Glutamatergic neuron (in vitro differentiated cells): ENCODE data around the gene CLPX. TPM values are rescaled to one million over a fixed set of nuclear protein-coding genes. Genes with fewer than 3 reads are reported as not detected.

Experiments
- DNase-seq: peaks from one replicate; pipeline ENCODE4 v3.0.0; 2022
- H3K27ac Mint-ChIP-seq: one replicate; pipeline ENCODE4 v1.8.0; 2020; ENCODE audit warnings: mild to moderate bottlenecking, mixed read lengths, inconsistent platforms; ENCODE audit not compliant: unreplicated experiment
- H3K27me3 Mint-ChIP-seq: one replicate; pipeline ENCODE4 v1.8.0; 2020; ENCODE audit warnings: mild to moderate bottlenecking, moderate library complexity, mixed read lengths, inconsistent platforms; ENCODE audit not compliant: unreplicated experiment
- H3K36me3 Mint-ChIP-seq: one replicate; pipeline ENCODE4 v1.8.0; 2020; ENCODE audit warnings: mild to moderate bottlenecking, mixed read lengths, inconsistent platforms; ENCODE audit not compliant: unreplicated experiment
- H3K4me1 Mint-ChIP-seq: one replicate; pipeline ENCODE4 v1.8.0; 2020; ENCODE audit warnings: mild to moderate bottlenecking, low read depth, mixed read lengths, inconsistent platforms; ENCODE audit not compliant: unreplicated experiment
- H3K4me3 Mint-ChIP-seq: one replicate; pipeline ENCODE4 v1.8.0; 2020; ENCODE audit warnings: mild to moderate bottlenecking, mixed read lengths, inconsistent platforms; ENCODE audit not compliant: unreplicated experiment
- H3K9me3 Mint-ChIP-seq: one replicate; pipeline ENCODE4 v1.8.0; 2020; ENCODE audit warnings: mild to moderate bottlenecking, moderate library complexity, mixed read lengths, inconsistent platforms; ENCODE audit not compliant: unreplicated experiment
- total RNA-seq: library from RNA; stranded (reverse); fragmentation: NEBNext Ultra II Directional; extraction: Animal tissue kit (Norgen Biotek cat#: 25700); gene quantifications from one replicate; pipeline ENCODE4 v1.2.1, GENCODE V29; 2021; ENCODE audit not compliant: unreplicated experiment
- TF ChIP-seq, protein P1 (sequence below): fragments of 200-600 bp; sonication (generic); IDR thresholded peaks from one replicate; pipeline ENCODE4 v1.5.0; 2021; ENCODE audit not compliant: partially characterized antibody, unreplicated experiment

Gene CLPX
- total RNA-seq, 1 donor from 2014 or later: 28.6 TPM

DNA sequence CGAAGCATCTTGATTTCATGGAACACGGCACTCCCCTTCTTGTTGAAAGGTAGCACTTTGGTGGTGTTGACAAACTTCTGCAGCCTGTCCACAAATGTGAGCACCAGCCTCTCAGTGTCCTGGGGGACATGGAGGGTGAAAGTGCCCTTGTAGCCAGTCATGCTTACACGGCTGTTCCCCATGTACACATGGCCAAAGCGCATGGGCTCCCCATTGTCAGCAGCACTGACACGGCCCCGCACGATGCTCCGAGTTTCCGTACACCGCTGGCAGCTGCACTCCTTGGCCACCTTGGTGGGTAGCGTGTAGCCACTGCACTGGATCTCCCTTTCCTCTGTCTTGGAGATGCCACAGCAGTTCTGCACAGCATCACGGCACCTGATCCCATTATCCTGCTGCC is 13.4 kb upstream of the CLPX start:
- DNase-seq: no peak
- Mint-ChIP-seq H3K9me3 (no peaks in the 10 kb centered on the region), H3K4me3 (no peak overlapping the region), H3K27me3 (peaks cover 4% of the 10 kb centered on the region), H3K4me1 (peaks cover 6% of the 10 kb centered on the region), H3K36me3 (peaks cover 7% of the 10 kb centered on the region), H3K27ac (no peak overlapping the region)
- TF ChIP-seq, protein P1, sequence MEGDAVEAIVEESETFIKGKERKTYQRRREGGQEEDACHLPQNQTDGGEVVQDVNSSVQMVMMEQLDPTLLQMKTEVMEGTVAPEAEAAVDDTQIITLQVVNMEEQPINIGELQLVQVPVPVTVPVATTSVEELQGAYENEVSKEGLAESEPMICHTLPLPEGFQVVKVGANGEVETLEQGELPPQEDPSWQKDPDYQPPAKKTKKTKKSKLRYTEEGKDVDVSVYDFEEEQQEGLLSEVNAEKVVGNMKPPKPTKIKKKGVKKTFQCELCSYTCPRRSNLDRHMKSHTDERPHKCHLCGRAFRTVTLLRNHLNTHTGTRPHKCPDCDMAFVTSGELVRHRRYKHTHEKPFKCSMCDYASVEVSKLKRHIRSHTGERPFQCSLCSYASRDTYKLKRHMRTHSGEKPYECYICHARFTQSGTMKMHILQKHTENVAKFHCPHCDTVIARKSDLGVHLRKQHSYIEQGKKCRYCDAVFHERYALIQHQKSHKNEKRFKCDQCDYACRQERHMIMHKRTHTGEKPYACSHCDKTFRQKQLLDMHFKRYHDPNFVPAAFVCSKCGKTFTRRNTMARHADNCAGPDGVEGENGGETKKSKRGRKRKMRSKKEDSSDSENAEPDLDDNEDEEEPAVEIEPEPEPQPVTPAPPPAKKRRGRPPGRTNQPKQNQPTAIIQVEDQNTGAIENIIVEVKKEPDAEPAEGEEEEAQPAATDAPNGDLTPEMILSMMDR: no peak

DNA sequence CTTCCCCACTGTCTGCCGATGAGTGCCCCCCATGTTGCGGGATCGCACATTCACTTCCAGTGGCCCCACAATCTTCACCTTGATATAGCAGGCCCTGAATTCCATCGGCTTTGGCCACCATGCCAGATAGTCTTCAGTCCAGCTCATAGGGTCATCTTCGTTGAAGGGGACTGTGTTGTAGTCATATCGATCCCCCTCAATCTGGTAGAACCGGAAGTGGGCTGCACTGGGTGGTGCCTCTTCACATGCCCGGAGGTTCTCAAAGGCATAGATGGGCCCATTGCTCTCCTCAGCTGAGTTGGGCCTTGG is 12.1 kb upstream of the CLPX start:
- no peaks in the 10 kb centered on the region for H3K9me3 Mint-ChIP-seq
- peaks cover 6% of the 10 kb centered on the region for H3K4me1 Mint-ChIP-seq
- H3K27me3 Mint-ChIP-seq: peaks cover 4% of the 10 kb centered on the region
- no peak for DNase-seq
- no peak overlapping the region for H3K27ac Mint-ChIP-seq
- H3K36me3 Mint-ChIP-seq: peaks cover 7% of the 10 kb centered on the region
- TF ChIP-seq, protein P1: no peak
- H3K4me3 Mint-ChIP-seq: no peak overlapping the region

DNA sequence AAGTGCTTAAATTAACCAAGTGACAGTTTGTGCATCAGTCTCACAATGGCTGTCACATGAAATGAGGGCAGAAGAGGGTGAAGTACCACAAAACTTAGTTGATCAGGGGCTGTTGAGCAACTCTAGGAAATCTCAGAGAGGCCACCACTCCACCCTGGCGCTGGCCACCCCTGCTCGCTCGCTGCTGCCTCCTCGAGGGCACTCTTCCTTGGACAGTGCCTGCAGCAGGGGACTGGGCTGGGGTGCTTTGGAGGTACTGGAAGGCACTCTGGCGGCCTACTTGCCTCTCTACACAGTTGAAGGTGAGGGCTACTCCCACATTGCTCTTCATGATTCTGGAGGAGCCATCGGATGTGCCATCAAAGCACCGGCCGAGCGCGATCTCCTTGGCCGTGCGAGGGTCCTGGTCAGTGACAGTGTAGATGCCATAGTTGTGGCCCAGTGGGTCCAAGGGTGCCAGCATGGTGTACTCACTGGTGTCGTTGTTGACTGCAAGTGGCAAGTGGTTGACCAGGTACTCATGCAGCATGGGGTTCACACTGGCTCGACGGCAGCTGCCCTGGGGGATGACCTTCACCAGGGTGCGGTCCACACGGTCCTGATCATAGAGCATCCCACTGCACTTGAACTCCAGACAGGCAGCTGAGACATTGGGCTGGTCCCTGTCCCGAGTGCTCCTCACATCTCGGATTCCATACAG is 11.6 kb upstream of the CLPX start:
- peaks cover 6% of the 10 kb centered on the region for H3K4me1 Mint-ChIP-seq
- peaks cover 7% of the 10 kb centered on the region for H3K36me3 Mint-ChIP-seq
- no peaks in the 10 kb centered on the region for H3K9me3 Mint-ChIP-seq
- TF ChIP-seq, protein P1: no peak
- peaks cover 4% of the 10 kb centered on the region for H3K27me3 Mint-ChIP-seq
- no peak overlapping the region for H3K4me3 Mint-ChIP-seq
- DNase-seq: no peak
- H3K27ac Mint-ChIP-seq: no peak overlapping the region

DNA sequence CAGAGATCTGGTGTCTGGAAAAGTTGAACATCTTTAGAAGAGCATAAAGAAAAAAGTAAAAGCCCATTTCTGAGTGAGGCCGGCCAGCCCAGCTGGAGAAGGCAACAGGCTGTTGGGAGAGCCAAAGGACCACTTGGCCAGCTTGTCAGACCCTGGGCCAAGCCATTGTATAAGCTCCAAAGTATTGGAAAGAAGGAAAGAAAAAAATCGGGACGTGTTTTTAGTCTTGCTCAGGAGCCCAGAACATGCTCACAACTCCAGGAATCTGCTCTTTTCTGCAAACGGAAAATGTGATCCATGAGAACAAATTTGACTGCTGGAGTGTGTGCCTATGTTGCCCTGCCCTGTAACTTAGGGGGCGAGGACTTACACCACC is 10.4 kb upstream of the CLPX start:
- H3K27ac Mint-ChIP-seq: no peak overlapping the region
- peaks cover 6% of the 10 kb centered on the region for H3K4me1 Mint-ChIP-seq
- peaks cover 7% of the 10 kb centered on the region for H3K36me3 Mint-ChIP-seq
- H3K27me3 Mint-ChIP-seq: peaks cover 4% of the 10 kb centered on the region
- no peak overlapping the region for H3K4me3 Mint-ChIP-seq
- DNase-seq: no peak
- H3K9me3 Mint-ChIP-seq: no peaks in the 10 kb centered on the region
- TF ChIP-seq, protein P1: no peak

DNA sequence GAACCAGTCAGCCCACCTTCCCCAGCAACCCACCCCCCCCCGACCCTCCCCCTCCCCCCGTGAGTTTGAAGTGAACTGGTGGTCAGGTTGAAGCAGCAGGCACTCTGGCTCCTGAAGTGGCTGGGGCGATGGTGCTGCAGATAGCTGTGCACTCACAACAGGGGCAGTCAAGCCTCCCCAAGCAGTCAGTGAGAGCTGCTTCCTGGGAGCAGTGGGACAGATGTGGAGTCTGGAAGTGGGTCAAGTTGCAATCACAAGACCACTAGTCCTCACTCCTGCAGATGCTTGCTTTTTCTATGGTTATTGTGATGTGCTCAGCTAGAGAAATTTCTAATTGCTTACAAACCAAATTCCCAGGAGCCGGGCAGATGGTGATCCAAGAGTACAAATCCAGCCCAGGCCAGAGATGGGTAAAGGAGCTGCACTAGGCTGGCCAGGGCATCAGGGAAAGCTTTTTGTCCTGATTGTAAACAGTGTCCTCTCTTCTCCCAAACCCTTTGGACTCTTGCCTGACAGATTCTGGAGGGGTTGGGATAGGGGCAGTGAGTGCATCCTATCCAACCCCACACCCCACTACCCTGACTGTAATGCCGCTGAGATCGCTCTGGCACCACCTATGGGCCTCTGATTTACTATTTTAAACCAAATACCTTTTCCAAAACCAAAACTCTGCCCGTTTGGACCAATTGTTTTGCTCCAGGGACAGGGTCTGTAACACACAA is 9.8 kb upstream of the CLPX start:
- H3K4me1 Mint-ChIP-seq: peaks cover 6% of the 10 kb centered on the region
- no peak overlapping the region for H3K4me3 Mint-ChIP-seq
- TF ChIP-seq, protein P1: no peak
- peaks cover 4% of the 10 kb centered on the region for H3K27me3 Mint-ChIP-seq
- H3K36me3 Mint-ChIP-seq: peaks cover 7% of the 10 kb centered on the region
- no peak for DNase-seq
- H3K27ac Mint-ChIP-seq: no peak overlapping the region
- no peaks in the 10 kb centered on the region for H3K9me3 Mint-ChIP-seq
